Limb (tissue), 2 donors: ENCODE data around the gene PTPRG.
A peak's percentile ranks its signal among the peaks of the same experiment; 100 is the strongest.
"Not testable (repeated sequence)": the region's sequence is repeated elsewhere in the genome, so short reads cannot be mapped to it uniquely, and the experiment has no call there.

Experiments used
- DNase-seq, 2 donors: peaks; one replicate each; pipeline ENCODE4 v3.0.0-alpha.2; 2016; ENCODE audit errors: extremely low spot score in 2 of 2

Gene PTPRG

GRCh38 chr3:62036726-62037125 is 475.4 kb downstream of the PTPRG start:
- no peak for DNase-seq

GRCh38 chr3:62038798-62039197 is 477.4 kb downstream of the PTPRG start:
- not testable (repeated sequence) for DNase-seq

DNA sequence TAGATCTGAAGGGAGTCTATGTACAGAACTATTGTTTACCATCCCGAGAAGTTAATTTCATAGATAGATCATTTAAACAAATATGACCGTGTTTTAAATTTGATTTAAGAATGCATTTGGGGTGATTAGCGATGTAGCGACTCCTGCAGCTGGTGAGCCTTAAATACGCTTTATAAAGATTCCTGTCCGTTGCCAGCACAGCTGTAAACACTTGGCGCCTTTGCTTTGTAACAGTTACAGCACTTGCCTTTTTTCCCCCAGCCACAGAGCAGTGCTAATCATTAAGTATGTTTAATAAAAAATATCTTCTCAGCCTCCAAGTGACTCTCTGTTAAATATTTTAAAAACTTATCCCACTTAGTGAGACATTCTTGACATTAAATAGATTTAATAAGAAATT is 478.2 kb downstream of the PTPRG start:
- DNase-seq = peak in 1 of 2 donors; percentile 51

DNA sequence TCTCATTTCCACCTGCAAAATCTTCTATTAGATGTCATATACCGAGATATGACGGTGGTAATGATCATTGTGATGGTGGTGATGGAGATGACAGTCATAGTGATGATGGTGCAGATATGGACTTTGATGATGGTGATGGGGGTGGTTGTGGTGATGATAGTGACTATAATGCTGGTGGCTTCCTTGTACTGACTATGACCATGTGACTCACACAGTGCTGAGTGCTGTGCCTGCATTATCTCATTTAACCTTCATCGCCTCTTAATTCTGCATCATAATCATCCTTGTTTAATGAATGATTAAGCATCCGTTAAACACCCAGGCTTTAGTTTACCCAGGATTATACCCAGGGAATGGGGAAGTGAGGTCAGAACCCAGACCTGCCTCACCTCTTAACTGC is 480.3 kb downstream of the PTPRG start:
- DNase-seq = no peak

DNA sequence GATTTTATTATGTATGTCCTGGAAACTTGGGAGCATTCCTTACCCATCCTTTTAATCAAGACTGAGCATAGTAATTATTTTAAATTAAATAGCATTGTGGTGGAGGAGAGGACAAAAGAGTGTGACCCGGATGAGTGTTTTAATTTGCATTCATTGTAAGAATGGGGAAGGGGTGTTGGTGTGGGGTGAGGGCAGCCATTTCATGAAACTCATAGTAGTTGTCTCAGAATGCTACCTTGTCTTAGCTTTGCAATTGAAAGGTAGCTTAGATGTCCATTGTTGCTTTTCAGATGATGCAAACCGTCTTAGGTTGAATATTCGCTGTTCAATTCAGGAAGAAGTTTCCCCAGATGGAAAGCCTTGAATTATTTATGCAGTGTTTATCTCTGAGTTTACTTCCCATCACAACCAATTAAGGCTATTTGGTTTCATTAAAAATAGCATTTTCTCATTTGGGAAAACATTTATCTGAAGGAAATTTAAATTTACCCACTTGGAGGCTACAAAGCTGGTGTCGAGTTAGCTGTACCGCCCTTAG is 483.6 kb downstream of the PTPRG start:
- no peak for DNase-seq

DNA sequence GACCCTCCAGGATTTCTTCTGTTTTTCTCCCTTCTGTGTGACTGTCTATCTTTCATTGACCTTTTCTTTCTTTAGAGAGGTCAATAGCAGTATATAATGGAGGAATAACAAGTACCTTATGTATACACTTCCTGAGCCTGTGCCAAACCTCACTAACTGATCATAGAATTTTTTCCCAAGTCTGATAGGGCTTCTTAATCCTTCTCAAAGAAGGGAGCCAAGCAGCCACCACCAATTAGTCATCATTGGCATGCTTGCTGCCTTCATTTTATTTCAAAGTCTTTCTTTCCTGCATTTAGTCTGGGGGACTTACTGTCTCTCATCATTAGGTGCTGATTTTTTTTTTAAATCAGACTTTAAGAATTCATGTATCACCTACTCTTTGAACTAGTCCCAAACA is 485.0 kb downstream of the PTPRG start:
- no peak for DNase-seq

- no peak for DNase-seq
Observed at GRCh38 chr3:62048577-62048976, 487.2 kb downstream of the PTPRG start.

GRCh38 chr3:62049033-62049432 is 487.7 kb downstream of the PTPRG start:
- DNase-seq = no peak

DNA sequence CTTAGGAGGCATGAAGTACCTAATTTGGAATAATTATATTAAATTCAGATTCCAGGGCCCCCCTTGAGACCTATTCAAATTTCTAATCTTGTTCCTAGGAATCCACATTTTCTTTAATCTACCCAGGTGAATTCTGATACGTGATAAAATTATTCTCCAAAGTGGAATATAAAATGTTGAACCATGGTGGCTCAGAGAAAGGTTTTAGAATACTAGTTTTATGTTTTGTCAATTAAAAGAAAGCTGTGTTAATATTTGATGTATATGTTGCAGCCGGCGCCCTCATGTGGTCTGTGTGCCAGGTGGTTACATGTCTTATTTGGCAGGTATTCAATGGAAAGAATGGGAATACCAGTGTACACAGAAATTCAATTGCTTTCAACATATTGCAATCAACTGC is 490.1 kb downstream of the PTPRG start:
- no peak for DNase-seq

- DNase-seq = no peak
Observed at GRCh38 chr3:62052331-62052730, 491.0 kb downstream of the PTPRG start.

DNA sequence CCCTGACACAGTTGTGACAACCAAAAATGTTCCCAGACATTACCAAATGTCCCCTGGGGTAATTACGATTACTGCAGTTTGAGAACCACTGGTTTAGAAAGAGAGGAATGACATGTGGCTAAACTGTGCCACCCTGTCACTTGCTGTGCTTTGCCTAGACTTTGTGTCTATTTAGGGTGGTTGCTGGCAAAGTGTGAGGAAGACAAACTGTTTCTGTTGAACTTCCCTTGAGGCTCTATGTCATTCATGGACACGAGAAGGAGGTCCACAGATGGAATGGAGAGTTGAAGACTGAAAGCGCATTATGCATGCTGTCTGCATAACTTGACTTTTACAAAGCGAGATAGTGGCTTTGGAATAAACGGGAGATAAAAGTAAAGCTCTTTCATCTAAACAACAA is 495.3 kb downstream of the PTPRG start:
- no peak for DNase-seq

- no peak for DNase-seq
Observed at GRCh38 chr3:62057339-62058047, 496.1 kb downstream of the PTPRG start.

DNA sequence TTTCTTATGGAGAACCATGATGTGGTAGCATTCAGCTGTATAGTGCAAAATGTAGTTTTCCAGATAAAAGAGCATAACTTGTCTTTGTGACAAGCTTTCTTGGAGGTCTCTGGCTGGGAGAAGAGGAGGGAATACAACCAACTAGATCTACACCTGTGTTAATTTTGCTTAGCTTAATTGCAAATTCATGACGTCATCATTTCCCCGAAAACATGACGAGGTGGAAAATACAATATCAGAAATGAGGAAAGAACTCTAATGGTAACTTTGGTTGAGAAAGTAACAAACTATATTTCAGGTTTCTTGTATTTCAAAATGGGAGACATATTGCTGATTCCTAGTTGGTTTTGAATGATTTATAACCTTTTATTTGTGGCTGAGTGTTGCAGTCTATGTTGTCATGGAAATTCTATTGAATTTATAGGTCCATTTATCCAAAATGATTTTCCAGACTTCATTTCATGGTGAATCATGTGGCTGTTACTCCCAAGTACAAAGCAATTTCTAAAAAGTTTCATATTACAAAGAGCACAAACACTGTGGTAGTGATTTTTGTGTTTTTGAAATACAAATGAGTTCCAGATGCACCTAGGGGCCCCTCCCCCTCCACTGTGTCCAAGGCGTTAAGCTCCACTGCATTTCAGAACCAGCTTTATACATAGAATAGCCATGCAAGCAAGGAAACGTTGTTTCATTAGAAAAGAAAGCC is 504.8 kb downstream of the PTPRG start:
- peak; percentile 55 to 66 for DNase-seq

GRCh38 chr3:62068337-62068736 is 507.0 kb downstream of the PTPRG start:
- no peak for DNase-seq

GRCh38 chr3:62070891-62071290 is 509.5 kb downstream of the PTPRG start:
- DNase-seq = no peak

DNA sequence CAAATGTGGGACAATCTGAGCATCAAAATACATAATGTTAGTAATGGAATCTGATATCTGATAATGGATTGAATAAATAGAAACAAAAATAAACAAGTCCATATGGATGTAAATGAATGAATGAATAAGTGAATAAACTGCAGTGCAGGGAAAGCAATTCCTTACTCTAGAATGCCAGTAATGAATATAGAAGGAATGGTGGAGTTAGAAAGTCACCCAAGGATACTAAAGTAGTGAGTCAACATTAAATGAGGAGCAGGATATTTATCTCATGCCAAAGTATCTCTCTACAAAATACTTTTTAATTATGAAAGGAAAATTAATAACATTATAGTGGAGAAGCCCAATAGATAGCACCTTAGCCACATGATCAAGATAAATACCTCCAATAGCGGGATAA is 511.7 kb downstream of the PTPRG start:
- DNase-seq = no peak

- DNase-seq = no peak
Observed at GRCh38 chr3:62084558-62084957, 523.2 kb downstream of the PTPRG start.

GRCh38 chr3:62088472-62089104 is 527.2 kb downstream of the PTPRG start:
- no peak for DNase-seq

DNA sequence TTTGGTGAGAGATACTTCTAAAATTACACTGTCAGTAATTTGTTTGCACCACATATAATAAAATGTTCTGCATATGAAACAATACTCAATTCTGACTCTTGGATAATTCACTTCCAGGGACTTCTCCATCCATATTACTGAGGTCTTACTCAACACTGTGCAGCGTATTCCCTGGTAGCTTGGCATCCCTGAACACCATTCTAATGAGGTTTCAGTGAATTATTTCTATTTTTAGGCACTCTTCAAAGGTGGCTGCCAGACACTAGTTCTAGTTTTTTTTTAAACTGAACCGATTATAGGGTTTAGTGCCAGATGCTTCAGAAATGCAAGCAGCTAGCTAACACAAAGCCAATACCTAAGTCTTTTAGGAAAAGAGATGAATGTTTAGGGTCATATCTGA is 528.7 kb downstream of the PTPRG start:
- DNase-seq = no peak

- DNase-seq = no peak
Observed at GRCh38 chr3:62090519-62090918, 529.1 kb downstream of the PTPRG start.

- no peak for DNase-seq
Observed at GRCh38 chr3:62093025-62093424, 531.7 kb downstream of the PTPRG start.

DNA sequence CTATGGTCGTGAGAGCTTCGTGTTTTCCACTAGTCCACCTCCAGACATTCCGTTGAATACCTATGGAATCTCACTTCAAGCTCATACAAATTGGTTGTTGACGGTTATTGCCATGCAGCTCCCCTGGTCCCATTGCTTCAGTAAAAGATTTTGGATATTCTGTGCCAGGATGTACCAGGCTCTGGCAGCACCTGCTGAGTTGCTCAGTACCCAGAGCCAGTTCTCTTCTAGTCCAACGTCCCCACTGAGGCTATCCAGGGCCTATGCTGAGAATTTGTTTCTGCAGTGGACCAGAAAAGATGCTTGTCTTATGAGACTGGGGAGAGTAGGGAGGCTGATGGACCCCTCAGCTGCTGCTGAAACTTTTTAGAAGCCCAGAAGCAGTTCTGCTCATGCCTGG is 533.1 kb downstream of the PTPRG start:
- DNase-seq = no peak
